H1 (cell line): ENCODE data around the gene AGT. TPM values are rescaled to one million over a fixed set of nuclear protein-coding genes. Genes with fewer than 3 reads are reported as not detected.

ENCODE experiments used
- CTCF ChIA-PET: fragments of 300-600 bp; sonication (Branson Sonifier 250); formaldehyde crosslinking; loops from one replicate; lab custom pipeline; 2021; ENCODE audit not compliant: partially characterized antibody; lab: Charles Lee
- POLR2A ChIA-PET: fragments of 300-600 bp; sonication (Branson Sonifier 250); formaldehyde crosslinking; loops from one replicate; lab custom pipeline; 2021; ENCODE audit warnings: inconsistent platforms; ENCODE audit not compliant: partially characterized antibody; lab: Charles Lee
- DNase-seq, 2 experiments: peaks; one replicate each; pipeline versions ENCODE4 v3.0.0 to v3.0.0-alpha.2; 2010 to 2022; ENCODE audit warnings: low spot score in 2 of 2, low read depth in 1 of 2, mixed read lengths in 1 of 2
- FAIRE-seq: peaks from 2 replicates; lab custom pipeline; 2011; peaks lifted over from hg19 to GRCh38; lab: Jason Lieb, UNC
- H2AFZ ChIP-seq: 2 replicates; pipeline ENCODE4 v1.8.1; 2012; ENCODE audit warnings: low read length, inconsistent platforms
- H2AK5ac ChIP-seq: 2 replicates; pipeline ENCODE4 v1.6.1; 2013; ENCODE audit warnings: low read depth, low read length
- H2BK120ac ChIP-seq: replicated peaks from 2 replicates; pipeline ENCODE3; 2013; ENCODE audit warnings: low read depth, low read length, inconsistent platforms
- H2BK12ac ChIP-seq: 2 replicates; pipeline ENCODE4 v1.6.1; 2013; ENCODE audit warnings: low read depth, low read length
- H2BK15ac ChIP-seq: 2 replicates; pipeline ENCODE4 v1.6.1; 2013; ENCODE audit warnings: low read length
- H2BK20ac ChIP-seq: 2 replicates; pipeline ENCODE4 v1.6.1; 2013; ENCODE audit warnings: low read length
- H2BK5ac ChIP-seq: 2 replicates; pipeline ENCODE4 v1.6.1; 2013; ENCODE audit warnings: low read depth, low read length
- H3K14ac ChIP-seq: 2 replicates; pipeline ENCODE4 v1.6.1; 2013; ENCODE audit warnings: inconsistent platforms; ENCODE audit not compliant: insufficient read length
- H3K18ac ChIP-seq: 2 replicates; pipeline ENCODE4 v1.6.1; 2013; ENCODE audit warnings: low read length; ENCODE audit errors: extremely low read depth
- H3K23ac ChIP-seq: 2 replicates; pipeline ENCODE4 v1.6.1; 2013; ENCODE audit warnings: inconsistent platforms; ENCODE audit not compliant: insufficient read length
- H3K23me2 ChIP-seq: 2 replicates; pipeline ENCODE4 v1.6.1; 2013; ENCODE audit warnings: low read depth, low read length
- H3K27ac ChIP-seq: 2 replicates; pipeline ENCODE4 v1.6.1; 2011; ENCODE audit warnings: low read depth, low read length, inconsistent platforms
- H3K27me3 ChIP-seq, 4 experiments: replicated peaks in 1 of 4; 1 replicate in 1 of 4; 2 replicates in 3 of 4; pipeline versions ENCODE4 v1.6.1 to v1.8.1; 2011 to 2013; ENCODE audit warnings: low read length in 3 of 4, mild to moderate bottlenecking in 3 of 4, inconsistent platforms in 2 of 4, mixed read lengths in 2 of 4, moderate library complexity in 1 of 4; ENCODE audit not compliant: control insufficient read depth in 3 of 4, insufficient read depth in 3 of 4; ENCODE audit errors: extremely low read depth in 1 of 4
- H3K36me3 ChIP-seq, 4 experiments: 2 replicates each; pipeline versions ENCODE4 v1.6.1 to v1.8.1; 2011 to 2013; ENCODE audit warnings: mild to moderate bottlenecking in 4 of 4, low read length in 3 of 4, moderate library complexity in 2 of 4, control low read depth in 1 of 4, inconsistent platforms in 1 of 4; ENCODE audit not compliant: insufficient read depth in 4 of 4, control insufficient read depth in 2 of 4
- H3K4ac ChIP-seq: replicated peaks from 2 replicates; pipeline ENCODE3; 2013; ENCODE audit warnings: low read length, low read depth, mixed read lengths, inconsistent platforms; ENCODE audit not compliant: insufficient read length
- H3K4me1 ChIP-seq, 4 experiments: replicated peaks in 1 of 4; 1 replicate in 1 of 4; 2 replicates in 3 of 4; pipeline versions ENCODE4 v1.6.1 to v1.8.1; 2011 to 2013; ENCODE audit warnings: low read length in 3 of 4, inconsistent platforms in 2 of 4, mixed read lengths in 1 of 4; ENCODE audit not compliant: insufficient read depth in 4 of 4, control insufficient read depth in 3 of 4
- H3K4me2 ChIP-seq, 2 experiments: 2 replicates each; pipeline versions ENCODE4 v1.6.1 to v1.8.1; 2011 to 2013; ENCODE audit warnings: low read depth in 2 of 2, low read length in 2 of 2, control low read depth in 1 of 2, inconsistent platforms in 1 of 2, mild to moderate bottlenecking in 1 of 2; ENCODE audit not compliant: insufficient read depth in 1 of 2
- H3K4me3 ChIP-seq, 4 experiments: fragments of 200-600, 300-600 bp in 1 of 4; sonication (generic), shearing (Covaris generic), sonication (Bioruptor Twin) in 1 of 4; 2 replicates each; pipeline versions ENCODE4 v1.5.1 to v1.8.1; 2011 to 2016; ENCODE audit warnings: low read length in 4 of 4, low read depth in 3 of 4, control low read depth in 2 of 4, inconsistent platforms in 2 of 4, mild to moderate bottlenecking in 2 of 4, mixed read lengths in 1 of 4, moderate library complexity in 1 of 4; ENCODE audit not compliant: insufficient read depth in 2 of 4; ENCODE audit errors: extremely low read depth in 1 of 4
- H3K56ac ChIP-seq: replicated peaks from 2 replicates; pipeline ENCODE3; 2013; ENCODE audit warnings: low read depth, mild to moderate bottlenecking, mixed read lengths, low read length, inconsistent platforms; ENCODE audit not compliant: insufficient read length
- H3K79me1 ChIP-seq: 2 replicates; pipeline ENCODE4 v1.6.1; 2013; ENCODE audit warnings: low read depth, low read length, control low read depth
- H3K79me2 ChIP-seq, 2 experiments: 2 replicates each; pipeline versions ENCODE4 v1.6.1 to v1.8.1; 2012 to 2013; ENCODE audit warnings: low read length in 2 of 2, mild to moderate bottlenecking in 2 of 2, inconsistent platforms in 1 of 2; ENCODE audit not compliant: insufficient read depth in 2 of 2, control insufficient read depth in 1 of 2
- H3K9ac ChIP-seq, 4 experiments: replicated peaks in 1 of 4; 1 replicate in 1 of 4; 2 replicates in 3 of 4; pipeline versions ENCODE4 v1.6.1 to v1.8.1; 2011 to 2013; ENCODE audit warnings: low read depth in 3 of 4, low read length in 3 of 4, control low read depth in 2 of 4, mild to moderate bottlenecking in 2 of 4, moderate library complexity in 2 of 4, inconsistent platforms in 1 of 4; ENCODE audit errors: extremely low read depth in 1 of 4
- H3K9me3 ChIP-seq, 2 experiments: 2 replicates each; pipeline versions ENCODE4 v1.6.1 to v1.8.1; 2012 to 2013; ENCODE audit warnings: mild to moderate bottlenecking in 2 of 2, moderate library complexity in 2 of 2, control low read depth in 1 of 2, inconsistent platforms in 1 of 2, low read depth in 1 of 2, low read length in 1 of 2, mixed read lengths in 1 of 2; ENCODE audit not compliant: insufficient read depth in 2 of 2
- H4K20me1 ChIP-seq, 2 experiments: replicated peaks in 1 of 2; 2 replicates each; pipeline versions ENCODE3 to v1.8.1; 2011 to 2013; ENCODE audit warnings: inconsistent platforms in 2 of 2, low read length in 2 of 2, mild to moderate bottlenecking in 1 of 2; ENCODE audit not compliant: insufficient read depth in 2 of 2, control insufficient read depth in 1 of 2
- H4K5ac ChIP-seq: 2 replicates; pipeline ENCODE4 v1.6.1; 2013; ENCODE audit warnings: low read length, low read depth, mixed read lengths, inconsistent platforms; ENCODE audit not compliant: insufficient read length
- H4K8ac ChIP-seq: 2 replicates; pipeline ENCODE4 v1.8.0; 2013; ENCODE audit warnings: mild to moderate bottlenecking, moderate library complexity, low read length, inconsistent platforms; ENCODE audit not compliant: insufficient read depth; ENCODE audit errors: extremely low read depth
- H4K91ac ChIP-seq: replicated peaks from 2 replicates; pipeline ENCODE3; 2013; ENCODE audit warnings: low read length, mixed read lengths, inconsistent platforms; ENCODE audit not compliant: insufficient read length
- CBX8 ChIP-seq: fragments of 300-800, 300-1000 bp; sonication (generic); IDR thresholded peaks from 2 replicates; pipeline ENCODE4 v1.7.1; 2016; ENCODE audit warnings: low read depth, low read length, borderline replicate concordance
- CTBP2 ChIP-seq: IDR thresholded peaks from 2 replicates; pipeline ENCODE4 v1.7.0; 2011; ENCODE audit warnings: borderline replicate concordance, mild to moderate bottlenecking, moderate library complexity, mixed read lengths, low read length; ENCODE audit not compliant: insufficient read depth, insufficient read length
- EGR1 ChIP-seq: IDR thresholded peaks from 2 replicates; pipeline ENCODE4 v1.6.1; 2011; ENCODE audit warnings: low read depth, low read length, borderline replicate concordance
- EP300 ChIP-seq, 2 experiments: IDR thresholded peaks; 1 replicate in 1 of 2; 2 replicates in 1 of 2; pipeline ENCODE4 v1.6.1; 2011 to 2012; ENCODE audit warnings: low read depth in 2 of 2, low read length in 2 of 2, mild to moderate bottlenecking in 2 of 2, borderline replicate concordance in 1 of 2, inconsistent platforms in 1 of 2, moderate library complexity in 1 of 2
- FOSL1 ChIP-seq: IDR thresholded peaks from 2 replicates; pipeline ENCODE4 v1.6.1; 2011; ENCODE audit warnings: mild to moderate bottlenecking, low read depth, low read length, moderate library complexity; ENCODE audit not compliant: insufficient read depth
- HDAC2 ChIP-seq, 2 experiments: fragments of 300-600 bp in 1 of 2; sonication (generic) in 1 of 2; IDR thresholded peaks; 2 replicates each; pipeline ENCODE4 v1.6.1; 2011 to 2012; ENCODE audit warnings: low read depth in 2 of 2, low read length in 2 of 2, mild to moderate bottlenecking in 2 of 2, moderate library complexity in 2 of 2, borderline replicate concordance in 1 of 2, inconsistent platforms in 1 of 2
- JUND ChIP-seq: IDR thresholded peaks from 2 replicates; pipeline ENCODE4 v1.6.1; 2011; ENCODE audit warnings: mild to moderate bottlenecking, improper control_type of control experiment, low read length
- PHF8 ChIP-seq: fragments of 200-600 bp; sonication (generic); conservative IDR thresholded peaks from 2 replicates; pipeline ENCODE4 v1.7.1; 2012; ENCODE audit warnings: low read depth, mild to moderate bottlenecking, inconsistent platforms, low read length, moderate library complexity
- RBBP5 ChIP-seq: IDR thresholded peaks from 2 replicates; pipeline ENCODE4 v1.7.1; 2012; ENCODE audit warnings: low read depth, mild to moderate bottlenecking, inconsistent platforms, low read length, moderate library complexity, borderline replicate concordance
- SIX5 ChIP-seq: IDR thresholded peaks from 2 replicates; pipeline ENCODE4 v1.6.1; 2011; ENCODE audit warnings: mild to moderate bottlenecking, low read depth, low read length
- SP4 ChIP-seq: IDR thresholded peaks from 2 replicates; pipeline ENCODE4 v1.6.1; 2012; ENCODE audit warnings: low read length, inconsistent platforms
- SRF ChIP-seq: IDR thresholded peaks from 2 replicates; pipeline ENCODE4 v1.6.1; 2011; ENCODE audit warnings: mild to moderate bottlenecking, low read depth, low read length, moderate library complexity
- TAF1 ChIP-seq: IDR thresholded peaks from 2 replicates; pipeline ENCODE4 v1.6.1; 2011; ENCODE audit warnings: mild to moderate bottlenecking, low read depth, low read length
- TEAD4 ChIP-seq: IDR thresholded peaks from 2 replicates; pipeline ENCODE4 v1.6.1; 2012; ENCODE audit warnings: low read depth, low read length, inconsistent platforms, mixed read lengths
- YY1 ChIP-seq: IDR thresholded peaks from 2 replicates; pipeline ENCODE4 v1.6.1; 2011; ENCODE audit warnings: low read depth, mild to moderate bottlenecking, low read length
- whole genome bisulfite sequencing, 2 experiments: shearing (Covaris generic) in 1 of 2; methylation state at CpG; one replicate each; pipeline versions ENCODE4 v1.1.6 to v1.1.7; 2013 to 2015; ENCODE audit warnings: low lambda C conversion rate in 2 of 2, mixed read lengths in 2 of 2, inconsistent platforms in 1 of 2, low coverage in 1 of 2, missing lambda C conversion rate in 1 of 2; ENCODE audit not compliant: insufficient replicate concordance in 2 of 2, insufficient coverage in 1 of 2, insufficient read length in 1 of 2; ENCODE audit errors: extremely low coverage in 1 of 2, missing lambda C conversion rate in 1 of 2; 5-methylcytosine and 5-hydroxymethylcytosine counted together
- polyA plus RNA-seq, 7 experiments: library from polyadenylated mRNA; depleted of rRNA in 3 of 7; stranded (reverse) in 5 of 7; unstranded in 2 of 7; fragments of >200 nt in 5 of 7; fragments of 200-250 nt in 2 of 7; gene quantifications; 1 replicate in 5 of 7; 2 replicates in 1 of 7; 4 replicates in 1 of 7; pipeline versions ENCODE4 v1.2.1 to v1.2.3, GENCODE V29; 2011 to 2013; ENCODE audit warnings: missing spikeins in 2 of 7, mixed read lengths in 2 of 7
- total RNA-seq: library from RNA; stranded (reverse); fragmentation: NEBNext Ultra II Directional; extraction: Animal tissue kit (Norgen Biotek cat#: 25700); gene quantifications from 2 replicates; pipeline ENCODE4 v1.2.1, GENCODE V29; 2021

The AGT gene
- total and polyA plus RNA-seq, 2 of the 8 experiments (the other 6 are each of a cell fraction or from before 2014, with no cell fraction given), result 0.20 TPM; not detected in 1

- no peak for FAIRE-seq
- CTCF ChIA-PET, result interaction anchor here (1.1 to 1.5 kb wide), 4 partner anchors 11 to 42 kb away, joined by 3 to 5 read pairs (median 3); partner anchors contain the start of gene CAPN9
- H3K4me1 ChIP-seq, result peaks cover 3 to 9% (median 3%) of the 10 kb centered on the region in 4 experiments
- no peak overlapping the region for H3K18ac ChIP-seq
- no peak overlapping the region for H3K4ac ChIP-seq
- H3K27me3 ChIP-seq, result no peaks in the 10 kb centered on the region
- no peaks in the 10 kb centered on the region for H3K36me3 ChIP-seq
- H4K91ac ChIP-seq, result no peak overlapping the region
- POLR2A ChIA-PET, result no interaction called here
- H3K27ac ChIP-seq, result no peak overlapping the region
- no peaks in the 10 kb centered on the region for H3K79me1 ChIP-seq
- no peak for DNase-seq
- no peak overlapping the region for H3K9ac ChIP-seq
- no peaks in the 10 kb centered on the region for H4K20me1 ChIP-seq
- H3K4me2 ChIP-seq, result no peak overlapping the region
- H2BK15ac ChIP-seq, result no peak overlapping the region
- no peaks in the 10 kb centered on the region for H3K23me2 ChIP-seq
- no peak overlapping the region for H2AK5ac ChIP-seq
- no peak overlapping the region for H3K14ac ChIP-seq
- H3K9me3 ChIP-seq, result no peaks in the 10 kb centered on the region
- H3K23ac ChIP-seq, result no peak overlapping the region
- H2BK12ac ChIP-seq, result no peak overlapping the region
- no peak overlapping the region for H2BK5ac ChIP-seq
- H3K56ac ChIP-seq, result no peak overlapping the region
- no peak overlapping the region for H4K8ac ChIP-seq
- H2AFZ ChIP-seq, result no peak overlapping the region
- H2BK20ac ChIP-seq, result no peak overlapping the region
- H2BK120ac ChIP-seq, result no peak overlapping the region
- H3K4me3 ChIP-seq, result no peak overlapping the region
- 87% methylated on average over 5 of the region's 5 CpGs; no CpG with 5 or more reads in 1 of the 2 experiments for WGBS, 2 experiments
- H3K79me2 ChIP-seq, result no peaks in the 10 kb centered on the region
- H4K5ac ChIP-seq, result no peak overlapping the region
- no peak for TF ChIP-seq EP300 (IDR thresholded peaks at IDR 0.05; ENCODE audit: borderline replicate concordance in 1 of 2, low read depth in 2 of 2, low read length in 2 of 2)
- TF ChIP-seq FOSL1, result no peak
- TF ChIP-seq JUND, result no peak
- TF ChIP-seq TEAD4, result no peak
- no peak for TF ChIP-seq CBX8
- no peak for TF ChIP-seq YY1
- no peak for TF ChIP-seq SIX5
- TF ChIP-seq CTBP2, result no peak
- no peak for TF ChIP-seq PHF8
- no peak for TF ChIP-seq EGR1
- TF ChIP-seq TAF1, result no peak
- no peak for TF ChIP-seq SRF
- TF ChIP-seq SP4, result no peak
- TF ChIP-seq RBBP5, result no peak
- TF ChIP-seq HDAC2 (IDR thresholded peaks at IDR 0.05; ENCODE audit: borderline replicate concordance in 1 of 2, low read depth in 2 of 2, low read length in 2 of 2), result no peak
Measured at GRCh38 chr1:230730977-230731376, 17.1 kb upstream of the AGT start.
